ENCODE data around the gene NFILZ. TPM values are rescaled to one million over a fixed set of nuclear protein-coding genes. Genes with fewer than 3 reads are reported as not detected.

Gene NFILZ
- total RNA-seq, 1 donor from 2014 or later, result not detected

GRCh38 chr19:8611877-8612806 lies 18.3 kb upstream of the NFILZ start:
- no peak for TF ChIP-seq CTCF (IDR thresholded peaks at IDR 0.05)
- Mint-ChIP-seq H3K36me3 (ENCODE audit: unreplicated experiment) (peaks cover 2% of the 10 kb centered on the region), H3K4me1 (ENCODE audit: unreplicated experiment) (peaks cover 39% of the 10 kb centered on the region), H3K27ac (ENCODE audit: unreplicated experiment) (peak overlapping the region; percentile 76), H3K27me3 (ENCODE audit: unreplicated experiment) (no peaks in the 10 kb centered on the region), H3K9me3 (ENCODE audit: unreplicated experiment) (no peaks in the 10 kb centered on the region), H3K4me3 (ENCODE audit: unreplicated experiment) (peak overlapping the region; percentile 52)
- no peak for DNase-seq (ENCODE audit: extremely low spot score, unreplicated experiment)

GRCh38 chr19:8612807-8613171 lies 17.6 kb upstream of the NFILZ start:
- DNase-seq (ENCODE audit: extremely low spot score, unreplicated experiment), result no peak
- Mint-ChIP-seq H3K4me1 (ENCODE audit: unreplicated experiment) (peaks cover 35% of the 10 kb centered on the region), H3K27me3 (ENCODE audit: unreplicated experiment) (no peaks in the 10 kb centered on the region), H3K36me3 (ENCODE audit: unreplicated experiment) (peaks cover 2% of the 10 kb centered on the region), H3K9me3 (ENCODE audit: unreplicated experiment) (no peaks in the 10 kb centered on the region), H3K27ac (ENCODE audit: unreplicated experiment) (no peak overlapping the region), H3K4me3 (ENCODE audit: unreplicated experiment) (no peak overlapping the region)
- TF ChIP-seq CTCF (IDR thresholded peaks at IDR 0.05), result no peak

GRCh38 chr19:8614455-8614854 lies 16.0 kb upstream of the NFILZ start:
- no peak for TF ChIP-seq CTCF (IDR thresholded peaks at IDR 0.05)
- Mint-ChIP-seq H3K4me1 (ENCODE audit: unreplicated experiment) (peaks cover 27% of the 10 kb centered on the region), H3K4me3 (ENCODE audit: unreplicated experiment) (no peak overlapping the region), H3K36me3 (ENCODE audit: unreplicated experiment) (no peaks in the 10 kb centered on the region), H3K27ac (ENCODE audit: unreplicated experiment) (no peak overlapping the region), H3K9me3 (ENCODE audit: unreplicated experiment) (no peaks in the 10 kb centered on the region), H3K27me3 (ENCODE audit: unreplicated experiment) (no peaks in the 10 kb centered on the region)
- no peak for DNase-seq (ENCODE audit: extremely low spot score, unreplicated experiment)

- H3K4me1 Mint-ChIP-seq (ENCODE audit: unreplicated experiment), result peaks cover 27% of the 10 kb centered on the region
- no peak for TF ChIP-seq CTCF (IDR thresholded peaks at IDR 0.05)
Observed at GRCh38 chr19:8615024-8615423, 15.4 kb upstream of the NFILZ start.

GRCh38 chr19:8615813-8616596 lies 14.4 kb upstream of the NFILZ start:
- no peak for DNase-seq (ENCODE audit: extremely low spot score, unreplicated experiment)

More at GRCh38 chr19:8615024-8615423, 15.4 kb upstream of the NFILZ start:
- Mint-ChIP-seq H3K4me3 (ENCODE audit: unreplicated experiment) (no peak overlapping the region), H3K36me3 (ENCODE audit: unreplicated experiment) (no peaks in the 10 kb centered on the region), H3K27me3 (ENCODE audit: unreplicated experiment) (peaks cover under 1% of the 10 kb centered on the region), H3K9me3 (ENCODE audit: unreplicated experiment) (no peaks in the 10 kb centered on the region), H3K27ac (ENCODE audit: unreplicated experiment) (peak overlapping the region; percentile 9)
- DNase-seq (ENCODE audit: extremely low spot score, unreplicated experiment), result no peak

More at GRCh38 chr19:8615813-8616596, 14.4 kb upstream of the NFILZ start:
- Mint-ChIP-seq H3K4me3 (ENCODE audit: unreplicated experiment) (no peak overlapping the region), H3K27me3 (ENCODE audit: unreplicated experiment) (peaks cover 9% of the 10 kb centered on the region), H3K9me3 (ENCODE audit: unreplicated experiment) (no peaks in the 10 kb centered on the region), H3K4me1 (ENCODE audit: unreplicated experiment) (peaks cover 27% of the 10 kb centered on the region), H3K36me3 (ENCODE audit: unreplicated experiment) (no peaks in the 10 kb centered on the region), H3K27ac (ENCODE audit: unreplicated experiment) (no peak overlapping the region)
- peak; percentile 97 for TF ChIP-seq CTCF (IDR thresholded peaks at IDR 0.05)

Data from osteocyte (in vitro differentiated cells).